GM21381 (cell line): ENCODE measurements around the gene CSNK1A1.
"Not testable (repeated sequence)": the region's sequence is repeated elsewhere in the genome, so short reads cannot be mapped to it uniquely, and the experiment has no call there.

Experiments
- ATAC-seq: cut with Tn5 transposase; IDR thresholded peaks from one replicate; pipeline ENCODE4 v1.9.1; 2021; ENCODE audit warnings: mild to moderate bottlenecking, moderate library complexity; ENCODE audit not compliant: unreplicated experiment

The CSNK1A1 gene

GRCh38 chr5:149535787-149536186 lies 15.5 kb downstream of the CSNK1A1 start:
- ATAC-seq, result not testable (repeated sequence)

DNA sequence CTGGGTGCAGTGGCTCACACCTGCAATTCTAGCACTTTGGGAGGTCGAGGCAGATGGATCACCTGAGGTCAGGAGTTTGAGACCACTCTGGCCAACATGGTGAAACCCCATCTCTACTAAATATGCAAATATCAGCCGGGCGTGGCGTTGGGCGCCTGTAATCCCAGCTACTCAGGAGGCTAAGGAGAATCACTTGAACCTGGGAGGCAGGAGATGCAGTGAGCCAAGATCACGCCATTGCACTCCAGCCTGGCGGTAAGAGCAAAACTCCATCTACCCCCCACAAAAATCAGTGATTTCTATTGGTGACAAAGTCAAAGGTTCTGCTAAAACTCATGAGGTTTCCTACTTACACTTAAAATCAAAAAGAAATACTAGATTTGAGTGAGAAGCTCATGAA lies 18.8 kb downstream of the CSNK1A1 start:
- ATAC-seq, result no peak

DNA sequence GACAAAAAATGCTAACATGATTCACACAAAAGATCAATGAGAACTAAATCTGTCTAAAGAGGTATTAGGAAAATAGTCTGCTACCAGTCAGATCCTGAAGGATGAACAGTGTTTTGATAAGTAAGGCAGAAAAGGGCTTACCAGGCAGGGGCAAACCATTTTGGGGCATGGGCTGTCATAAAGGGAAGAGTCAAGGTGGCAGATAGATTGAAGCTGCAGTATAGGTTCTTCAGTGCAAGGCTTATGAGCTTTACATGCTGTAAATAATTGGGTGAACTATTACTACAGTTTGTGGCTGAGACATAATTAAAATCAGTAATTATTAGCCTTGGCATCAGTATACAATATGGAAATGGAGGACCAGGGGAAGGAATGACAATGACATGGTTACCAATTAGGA lies 21.8 kb downstream of the CSNK1A1 start:
- ATAC-seq, result no peak

DNA sequence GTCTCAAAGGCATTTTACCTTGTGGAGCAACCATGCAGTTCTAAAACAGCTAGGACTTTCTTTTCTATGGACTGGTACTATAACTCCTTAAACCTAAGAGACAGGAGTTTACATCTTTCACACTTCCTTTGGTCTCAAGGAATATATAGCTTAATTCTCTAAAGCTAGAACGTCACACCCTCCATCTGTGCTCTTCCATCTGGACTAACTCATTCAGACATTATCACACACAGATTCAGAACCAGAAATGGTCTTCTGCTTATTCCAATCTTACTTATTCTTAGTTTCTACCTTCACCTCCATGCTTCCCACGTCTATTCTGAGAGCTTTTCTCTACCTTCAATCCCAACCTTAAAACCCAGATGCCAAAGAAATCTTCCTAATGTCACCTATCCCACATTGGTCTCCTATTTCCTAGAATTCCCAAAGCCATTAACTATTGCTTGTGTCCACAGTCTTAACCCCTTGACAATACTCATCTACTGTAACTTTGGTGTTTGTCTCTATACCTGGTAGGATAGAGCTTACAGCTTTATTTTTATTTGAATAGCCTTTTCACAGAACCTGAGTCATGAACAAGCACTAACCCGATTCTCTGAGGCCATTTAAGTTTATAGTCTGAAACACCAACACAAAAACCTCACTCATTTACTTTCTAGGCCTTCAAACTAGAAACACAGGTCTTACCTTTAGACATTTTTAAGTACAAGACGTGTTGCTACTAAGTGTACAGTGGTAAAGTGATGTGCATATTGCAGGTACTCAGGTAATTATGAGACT lies 22.8 kb downstream of the CSNK1A1 start:
- ATAC-seq, result no peak

- ATAC-seq, result no peak
Measured at GRCh38 chr5:149526845-149527590, 24.2 kb downstream of the CSNK1A1 start.

GRCh38 chr5:149521739-149522685 lies 29.2 kb downstream of the CSNK1A1 start:
- no peak for ATAC-seq

DNA sequence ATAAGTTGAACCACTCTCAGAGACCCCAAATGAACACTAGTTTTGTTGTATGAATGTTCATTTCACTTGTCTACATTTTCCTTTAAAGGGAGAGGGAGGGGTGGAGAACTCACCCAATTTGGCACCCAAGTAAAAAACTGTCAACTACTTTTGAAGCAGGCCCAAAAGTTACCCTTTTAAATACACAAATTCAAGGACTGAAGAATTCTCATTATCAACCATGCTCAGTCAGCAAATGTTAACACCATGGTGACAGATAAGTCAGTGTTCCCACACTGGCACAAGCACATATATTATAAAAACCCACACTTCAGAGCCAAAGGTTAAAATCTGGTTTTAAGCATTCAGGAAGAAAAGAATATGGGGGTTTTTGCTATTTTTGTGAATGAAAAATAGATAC lies 31.6 kb downstream of the CSNK1A1 start:
- no peak for ATAC-seq

GRCh38 chr5:149518620-149519019 lies 32.6 kb downstream of the CSNK1A1 start:
- no peak for ATAC-seq

DNA sequence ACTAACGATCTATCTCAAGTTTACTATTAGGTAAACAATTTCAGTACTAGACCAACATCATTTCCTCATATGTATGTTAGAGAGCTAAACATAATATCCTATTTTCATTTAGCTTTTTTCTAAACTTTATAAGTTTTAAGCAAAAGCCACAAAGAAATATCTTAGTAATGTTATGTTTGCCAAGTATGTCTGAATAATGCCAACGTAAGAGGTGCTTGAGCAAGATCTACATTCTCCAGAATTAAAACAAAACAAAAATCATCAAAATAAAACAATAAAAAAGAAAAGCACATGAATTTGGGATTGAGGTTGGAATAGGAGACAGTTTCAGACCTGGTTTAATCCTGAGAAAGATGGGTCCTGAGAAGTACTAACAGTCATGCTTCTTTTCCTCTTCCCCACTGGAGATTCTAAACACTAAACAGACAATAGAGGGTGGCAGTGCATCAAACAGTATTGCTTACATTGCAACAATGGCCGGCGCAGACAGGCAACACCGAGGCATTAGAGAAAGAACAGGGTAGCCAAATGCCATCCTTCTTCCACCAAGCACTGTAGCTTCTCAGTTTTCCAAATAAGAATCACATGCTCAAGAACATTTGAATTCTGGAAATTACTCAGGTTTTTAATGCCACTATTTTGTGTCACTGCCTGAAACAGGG lies 33.6 kb downstream of the CSNK1A1 start:
- no peak for ATAC-seq

DNA sequence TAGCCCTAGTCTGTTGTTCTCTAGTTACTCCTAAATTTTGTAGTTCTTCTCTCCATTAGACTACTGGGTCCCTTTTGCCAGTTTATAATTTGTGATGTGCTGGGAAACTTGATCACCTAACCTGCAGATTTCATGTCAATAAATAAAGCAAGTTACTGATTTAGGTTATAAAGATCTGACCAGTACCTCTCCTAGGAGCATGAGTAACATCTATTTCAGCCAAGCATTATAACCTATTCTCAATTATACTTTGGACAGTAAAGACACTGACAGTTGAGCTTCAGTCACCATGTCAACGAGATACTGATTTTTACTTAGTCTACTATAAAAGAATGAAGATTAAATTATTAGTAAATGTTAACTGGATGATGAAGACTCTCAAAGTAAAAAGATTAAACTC lies 36.7 kb downstream of the CSNK1A1 start:
- no peak for ATAC-seq

DNA sequence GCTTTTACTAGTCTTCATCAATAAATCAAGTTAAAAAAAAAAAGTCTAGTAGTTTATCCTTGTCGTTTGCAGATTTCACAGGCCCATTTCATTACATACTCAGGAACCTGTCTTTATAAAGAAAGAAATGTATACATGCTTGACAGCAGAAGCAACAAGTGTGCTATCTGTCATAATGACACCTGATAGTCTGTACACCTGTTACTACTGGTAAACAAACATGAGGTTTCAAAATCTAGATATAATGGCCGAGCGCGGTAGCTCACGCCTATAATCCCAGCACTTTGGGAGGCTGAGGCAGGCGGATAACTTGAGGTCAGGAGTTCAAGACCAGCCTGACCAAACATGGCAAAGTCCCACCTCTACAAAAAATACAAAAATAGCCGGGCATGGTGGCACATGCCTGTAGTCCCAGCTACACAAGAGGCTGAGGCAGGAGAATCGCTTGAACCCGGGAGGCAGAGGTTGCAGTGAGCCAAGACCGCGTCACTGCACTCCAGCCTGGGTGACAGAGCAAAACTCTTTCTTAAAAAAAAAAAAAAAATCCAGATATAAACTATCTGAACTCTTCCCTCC lies 37.8 kb downstream of the CSNK1A1 start:
- ATAC-seq, result not testable (repeated sequence)

DNA sequence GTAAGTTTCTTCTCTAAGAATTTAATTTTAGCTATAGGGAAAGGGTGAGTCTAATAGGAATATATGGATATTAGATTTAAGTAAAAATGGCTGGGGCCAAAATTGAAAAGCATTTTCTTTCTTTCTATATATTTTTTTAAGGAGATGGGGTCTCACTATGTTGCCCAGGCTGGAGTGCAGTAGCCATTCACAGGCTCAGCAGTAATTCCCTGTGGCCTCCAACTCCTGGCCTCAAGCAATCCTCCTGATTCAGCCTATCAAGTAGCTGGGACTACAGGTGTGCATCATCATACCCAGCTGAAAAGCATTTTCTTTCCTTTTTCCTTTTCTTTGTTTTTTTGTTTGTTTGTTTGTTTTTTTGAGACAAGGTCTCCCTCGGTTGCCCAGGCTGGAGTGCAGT lies 41.1 kb downstream of the CSNK1A1 start:
- no peak for ATAC-seq

GRCh38 chr5:149504677-149505076 lies 46.6 kb downstream of the CSNK1A1 start:
- ATAC-seq, result no peak

GRCh38 chr5:149503006-149503405 lies 48.2 kb downstream of the CSNK1A1 start:
- ATAC-seq, result no peak

GRCh38 chr5:149500922-149501582 lies 50.2 kb downstream of the CSNK1A1 start:
- no peak for ATAC-seq

GRCh38 chr5:149498724-149499336 lies 52.4 kb downstream of the CSNK1A1 start:
- no peak for ATAC-seq

- ATAC-seq, result no peak
Measured at GRCh38 chr5:149497357-149497756, 53.9 kb downstream of the CSNK1A1 start.

GRCh38 chr5:149496917-149497316 lies 54.3 kb downstream of the CSNK1A1 start:
- no peak for ATAC-seq

- ATAC-seq, result no peak
Measured at GRCh38 chr5:149496166-149496565, 55.1 kb downstream of the CSNK1A1 start.
